ENCODE measurements around the gene SLC25A17.

DNA sequence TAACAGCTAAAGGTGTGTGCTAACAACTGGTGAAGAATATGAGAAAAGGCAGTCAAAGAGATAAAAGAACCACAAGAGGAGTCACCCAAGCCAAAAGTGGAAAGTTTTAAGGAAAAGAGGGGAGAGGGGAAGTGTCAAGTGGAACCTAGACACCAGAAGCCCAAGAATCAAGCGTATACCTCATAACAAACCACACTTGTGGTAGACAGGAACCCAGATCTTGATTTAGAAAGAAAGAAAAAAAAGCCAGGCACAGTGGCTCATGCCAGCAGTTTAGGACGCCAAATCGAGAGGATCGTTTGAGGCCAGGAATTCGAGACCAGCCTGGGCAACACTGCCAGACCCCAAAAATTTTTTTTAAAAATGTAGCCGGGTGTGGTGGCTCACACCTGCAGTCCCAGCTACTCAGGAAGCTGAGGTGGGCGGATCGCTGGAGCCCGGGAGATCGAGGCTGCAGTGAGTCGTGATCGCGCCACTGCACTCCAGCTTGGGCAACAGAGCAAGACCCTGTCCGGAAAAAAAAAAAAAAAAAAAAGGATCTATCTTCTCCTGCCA lies 877 bp downstream of the SLC25A17 start:
- TF ChIP-seq POLR2A (IDR thresholded peaks at IDR 0.05) = no peak
- no peak for TF ChIP-seq CTCF (IDR thresholded peaks at IDR 0.05)
- TF ChIP-seq POLR2AphosphoS5 (IDR thresholded peaks at IDR 0.05) = no peak
- no peak for TF ChIP-seq EP300 (IDR thresholded peaks at IDR 0.05)
